AG09309 (cell line): Measurements from ENCODE around the gene SVIL.

Source experiments
- DNase-seq: peaks from one replicate; pipeline ENCODE4 v3.0.0-alpha.2; 2010; ENCODE audit warnings: low read depth
- H3K4me3 ChIP-seq: 2 replicates; pipeline ENCODE4 v1.5.1; 2011; ENCODE audit warnings: mild to moderate bottlenecking, low read depth, low read length, moderate library complexity; ENCODE audit not compliant: control insufficient read depth
- CTCF ChIP-seq: IDR thresholded peaks from 2 replicates; pipeline ENCODE4 v1.5.1; 2011; ENCODE audit warnings: mild to moderate bottlenecking, low read depth, low read length, inconsistent platforms; ENCODE audit not compliant: insufficient read depth, control insufficient read depth; ENCODE audit errors: missing control alignments

The SVIL gene

GRCh38 chr10:29623797-29624196, 11.0 kb downstream of the SVIL start:
- TF ChIP-seq CTCF = no peak
- DNase-seq = no peak
- H3K4me3 ChIP-seq = no peak overlapping the region

GRCh38 chr10:29622382-29622922, 12.3 kb downstream of the SVIL start:
- H3K4me3 ChIP-seq = no peak overlapping the region
- DNase-seq = no peak
- TF ChIP-seq CTCF = no peak

GRCh38 chr10:29621161-29621560, 13.6 kb downstream of the SVIL start:
- TF ChIP-seq CTCF = no peak
- DNase-seq = no peak
- no peak overlapping the region for H3K4me3 ChIP-seq

GRCh38 chr10:29620112-29620690, 14.6 kb downstream of the SVIL start:
- no peak overlapping the region for H3K4me3 ChIP-seq
- TF ChIP-seq CTCF = no peak
- DNase-seq = no peak

GRCh38 chr10:29619241-29619669, 15.5 kb downstream of the SVIL start:
- no peak for DNase-seq
- no peak overlapping the region for H3K4me3 ChIP-seq
- TF ChIP-seq CTCF = no peak

- H3K4me3 ChIP-seq = no peak overlapping the region
- no peak for DNase-seq
- no peak for TF ChIP-seq CTCF
These were observed 16.2 kb downstream of the SVIL start for GRCh38 chr10:29618341-29619171.
